ENCODE data around the gene TENT5D. TPM values are rescaled to one million over a fixed set of nuclear protein-coding genes. Genes with fewer than 3 reads are reported as not detected.

Gene TENT5D
- total and polyA plus RNA-seq, 4 donors, result not detected

DNA sequence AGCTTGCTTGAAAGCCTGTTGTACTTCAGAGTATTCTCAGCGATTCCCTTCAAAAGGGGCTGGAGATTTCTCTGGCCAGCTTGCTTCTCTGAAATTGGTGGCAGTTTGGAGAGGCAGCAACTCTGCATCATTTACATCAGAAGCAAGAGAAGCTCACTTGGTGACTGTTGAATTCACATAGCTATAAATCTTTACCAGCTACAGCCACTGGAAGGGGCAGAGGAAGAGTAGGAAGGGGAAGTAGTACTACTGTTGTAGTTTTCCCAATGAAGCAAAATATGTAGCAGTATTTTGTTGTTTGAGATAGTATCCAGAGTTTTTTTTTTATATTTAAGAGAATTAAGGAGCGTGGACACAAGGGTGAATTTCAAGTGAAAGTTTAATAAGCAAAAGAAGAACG, 2.8 kb downstream of the TENT5D start:
- Histone ChIP-seq H3K9me3 (ENCODE audit: control insufficient read depth in 4 of 4, insufficient read depth in 3 of 4, low read length in 3 of 4) (no peaks in the 10 kb centered on the region), H3K4me1 (ENCODE audit: control insufficient read depth in 5 of 5, insufficient read depth in 5 of 5, low read length in 5 of 5) (no peaks in the 10 kb centered on the region), H3K27me3 (ENCODE audit: control insufficient read depth in 3 of 3, insufficient read depth in 3 of 3, low read length in 2 of 3) (no peaks in the 10 kb centered on the region), H3K27ac (ENCODE audit: low read depth in 1 of 2, low read length in 1 of 2) (no peak overlapping the region), H3K4me3 (no peak overlapping the region), H3K36me3 (ENCODE audit: control insufficient read depth in 4 of 4, insufficient read depth in 4 of 4, low read length in 4 of 4) (no peaks in the 10 kb centered on the region), H3K9ac (ENCODE audit: insufficient read depth in 1 of 2, low read length in 2 of 2) (no peak overlapping the region)
- TF ChIP-seq CTCF (IDR thresholded peaks at IDR 0.05; ENCODE audit: control extremely low read depth, extremely low read depth), result no peak
- no peak for ATAC-seq (ENCODE audit: insufficient read depth, low FRiP score)
- 57 to 71% methylated on average over 3 of the region's 3 CpGs for WGBS, 2 donors
- DNase-seq, result no peak

- no peak for TF ChIP-seq CTCF (IDR thresholded peaks at IDR 0.05; ENCODE audit: control extremely low read depth, extremely low read depth)
- no peaks in the 10 kb centered on the region for H3K27me3 ChIP-seq (ENCODE audit: control insufficient read depth in 3 of 3, insufficient read depth in 3 of 3, low read length in 2 of 3)
- H3K9ac ChIP-seq (ENCODE audit: insufficient read depth in 1 of 2, low read length in 2 of 2), result no peak overlapping the region
- WGBS, 2 donors, result 64 to 79% methylated on average over 2 of the region's 2 CpGs
- no peak overlapping the region for H3K4me3 ChIP-seq
- no peaks in the 10 kb centered on the region for H3K4me1 ChIP-seq (ENCODE audit: control insufficient read depth in 5 of 5, insufficient read depth in 5 of 5, low read length in 5 of 5)
- no peaks in the 10 kb centered on the region for H3K9me3 ChIP-seq (ENCODE audit: control insufficient read depth in 4 of 4, insufficient read depth in 3 of 4, low read length in 3 of 4)
- ATAC-seq (ENCODE audit: insufficient read depth, low FRiP score) (no peak), DNase-seq (no peak)
- no peaks in the 10 kb centered on the region for H3K36me3 ChIP-seq (ENCODE audit: control insufficient read depth in 4 of 4, insufficient read depth in 4 of 4, low read length in 4 of 4)
- H3K27ac ChIP-seq (ENCODE audit: low read depth in 1 of 2, low read length in 1 of 2), result no peak overlapping the region
Observed at GRCh38 chrX:80423744-80424143, 3.5 kb downstream of the TENT5D start.

DNA sequence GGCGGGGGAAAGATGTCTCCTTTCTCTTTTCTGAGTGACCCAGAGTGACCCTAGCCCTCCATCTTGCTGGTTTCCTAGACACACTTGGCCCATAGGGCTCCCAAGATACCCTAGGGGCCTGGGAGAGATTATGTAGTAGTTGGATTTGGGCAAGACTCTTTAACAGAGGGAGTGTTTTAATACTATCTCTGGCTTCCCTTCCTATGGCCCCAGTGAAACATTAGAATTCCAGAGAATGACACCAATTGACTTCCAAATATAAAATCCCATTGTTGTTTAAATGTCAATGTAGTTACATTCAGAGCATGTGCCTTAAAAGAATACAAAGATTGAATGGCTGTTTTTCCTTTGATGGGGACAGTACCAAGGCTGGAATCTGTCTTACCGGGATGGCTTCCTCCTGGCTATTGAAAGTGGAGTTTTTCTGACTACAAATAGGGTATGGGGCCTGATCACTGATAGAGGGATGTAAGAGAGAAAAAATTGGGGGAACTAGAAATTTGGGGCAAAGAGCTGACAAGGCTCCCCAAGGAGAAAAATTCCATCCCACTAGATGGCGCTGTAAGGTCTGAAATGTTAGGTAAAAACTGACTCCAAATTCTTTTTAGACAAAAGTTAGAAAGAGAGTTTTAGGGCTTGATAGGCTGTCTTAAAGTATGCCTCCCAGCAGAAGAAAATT, 10.7 kb downstream of the TENT5D start:
- H3K27ac ChIP-seq (ENCODE audit: low read depth in 1 of 2, low read length in 1 of 2), result no peak overlapping the region
- no peak overlapping the region for H3K4me3 ChIP-seq
- H3K36me3 ChIP-seq (ENCODE audit: control insufficient read depth in 4 of 4, insufficient read depth in 4 of 4, low read length in 4 of 4), result no peaks in the 10 kb centered on the region
- no peak for TF ChIP-seq CTCF (IDR thresholded peaks at IDR 0.05; ENCODE audit: control extremely low read depth, extremely low read depth)
- ATAC-seq (ENCODE audit: insufficient read depth, low FRiP score) (no peak), DNase-seq (no peak)
- H3K9ac ChIP-seq (ENCODE audit: insufficient read depth in 1 of 2, low read length in 2 of 2), result no peak overlapping the region
- no peaks in the 10 kb centered on the region for H3K4me1 ChIP-seq (ENCODE audit: control insufficient read depth in 5 of 5, insufficient read depth in 5 of 5, low read length in 5 of 5)
- 54 to 72% methylated on average over 3 of the region's 3 CpGs for WGBS, 2 donors
- H3K9me3 ChIP-seq (ENCODE audit: control insufficient read depth in 4 of 4, insufficient read depth in 3 of 4, low read length in 3 of 4), result peaks cover 0 to 8% (median under 1%) of the 10 kb centered on the region in 4 donors
- H3K27me3 ChIP-seq (ENCODE audit: control insufficient read depth in 3 of 3, insufficient read depth in 3 of 3, low read length in 2 of 3), result no peaks in the 10 kb centered on the region

DNA sequence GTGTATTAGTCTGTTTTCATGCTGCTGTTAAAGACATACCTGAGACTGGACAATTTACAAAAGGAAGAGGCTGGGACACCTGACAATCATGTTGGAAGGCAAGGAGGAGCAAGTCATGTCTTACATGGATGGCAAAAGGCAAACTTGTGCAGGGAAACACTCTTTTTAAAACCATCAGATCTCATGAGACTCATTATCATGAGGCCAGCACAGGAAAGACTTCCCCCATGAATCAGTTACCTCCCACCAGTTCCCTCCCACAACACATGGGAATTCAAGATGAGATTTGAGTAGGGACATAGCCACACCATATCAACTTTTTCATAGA, 11.2 kb downstream of the TENT5D start:
- Histone ChIP-seq H3K4me3 (no peak overlapping the region), H3K27ac (ENCODE audit: low read depth in 1 of 2, low read length in 1 of 2) (no peak overlapping the region)
- TF ChIP-seq CTCF (IDR thresholded peaks at IDR 0.05; ENCODE audit: control extremely low read depth, extremely low read depth), result no peak

More for the DNA sequence above, 11.2 kb downstream of the TENT5D start:
- ATAC-seq (ENCODE audit: insufficient read depth, low FRiP score) (no peak), DNase-seq (no peak)
- H3K27me3 ChIP-seq (ENCODE audit: control insufficient read depth in 3 of 3, insufficient read depth in 3 of 3, low read length in 2 of 3), result no peaks in the 10 kb centered on the region
- H3K9ac ChIP-seq (ENCODE audit: insufficient read depth in 1 of 2, low read length in 2 of 2), result no peak overlapping the region
- no peaks in the 10 kb centered on the region for H3K4me1 ChIP-seq (ENCODE audit: control insufficient read depth in 5 of 5, insufficient read depth in 5 of 5, low read length in 5 of 5)
- peaks cover 0 to 8% (median under 1%) of the 10 kb centered on the region in 4 donors for H3K9me3 ChIP-seq (ENCODE audit: control insufficient read depth in 4 of 4, insufficient read depth in 3 of 4, low read length in 3 of 4)
- no peaks in the 10 kb centered on the region for H3K36me3 ChIP-seq (ENCODE audit: control insufficient read depth in 4 of 4, insufficient read depth in 4 of 4, low read length in 4 of 4)

Measured in lung (tissue), 12 donors.